ENCODE data around the gene LCN2.
A peak's percentile ranks its signal among the peaks of the same experiment; 100 is the strongest.

DNA sequence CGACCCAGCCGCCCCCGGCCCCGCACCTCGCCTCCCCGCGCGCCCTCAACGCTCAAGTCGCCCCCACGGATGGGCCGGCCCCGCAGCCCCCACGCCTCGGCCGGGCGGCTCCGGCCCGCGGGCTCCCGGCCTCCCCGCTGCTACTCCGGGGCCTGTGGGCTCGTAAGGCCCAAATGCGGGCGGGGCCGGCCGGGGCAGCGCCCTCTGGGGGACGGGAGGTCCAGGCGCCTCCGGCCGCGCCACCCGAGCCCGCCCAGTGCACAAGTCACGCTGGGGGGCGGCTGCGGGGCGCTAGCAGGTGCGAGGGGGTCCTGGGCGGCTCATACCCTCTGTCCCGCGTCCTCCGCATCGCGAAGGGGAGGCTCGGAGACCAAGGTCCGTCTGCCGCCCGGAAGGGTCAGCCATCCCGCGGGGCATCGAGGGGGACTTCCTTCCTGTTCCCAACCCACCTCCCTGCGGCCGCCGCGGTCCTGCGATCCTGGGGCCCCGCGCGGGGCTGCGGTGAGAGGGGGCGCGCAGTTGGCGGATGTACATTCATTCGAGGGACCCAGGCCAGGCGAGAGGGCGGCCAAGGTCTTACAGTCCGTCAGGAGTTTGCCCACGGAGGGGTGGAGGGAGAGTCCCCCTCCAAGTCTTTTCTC, 42.3 kb downstream of the LCN2 start, which contains the start of gene CIZ1:
- no peak for TF ChIP-seq JUN (CRISPR knock-in tag; IDR thresholded peaks at IDR 0.05)
- no peak for TF ChIP-seq ZNF121 (CRISPR knock-in tag; IDR thresholded peaks at IDR 0.05)
- TF ChIP-seq, protein P1, sequence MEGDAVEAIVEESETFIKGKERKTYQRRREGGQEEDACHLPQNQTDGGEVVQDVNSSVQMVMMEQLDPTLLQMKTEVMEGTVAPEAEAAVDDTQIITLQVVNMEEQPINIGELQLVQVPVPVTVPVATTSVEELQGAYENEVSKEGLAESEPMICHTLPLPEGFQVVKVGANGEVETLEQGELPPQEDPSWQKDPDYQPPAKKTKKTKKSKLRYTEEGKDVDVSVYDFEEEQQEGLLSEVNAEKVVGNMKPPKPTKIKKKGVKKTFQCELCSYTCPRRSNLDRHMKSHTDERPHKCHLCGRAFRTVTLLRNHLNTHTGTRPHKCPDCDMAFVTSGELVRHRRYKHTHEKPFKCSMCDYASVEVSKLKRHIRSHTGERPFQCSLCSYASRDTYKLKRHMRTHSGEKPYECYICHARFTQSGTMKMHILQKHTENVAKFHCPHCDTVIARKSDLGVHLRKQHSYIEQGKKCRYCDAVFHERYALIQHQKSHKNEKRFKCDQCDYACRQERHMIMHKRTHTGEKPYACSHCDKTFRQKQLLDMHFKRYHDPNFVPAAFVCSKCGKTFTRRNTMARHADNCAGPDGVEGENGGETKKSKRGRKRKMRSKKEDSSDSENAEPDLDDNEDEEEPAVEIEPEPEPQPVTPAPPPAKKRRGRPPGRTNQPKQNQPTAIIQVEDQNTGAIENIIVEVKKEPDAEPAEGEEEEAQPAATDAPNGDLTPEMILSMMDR (IDR thresholded peaks at IDR 0.05) = peak; percentile 40; the same call in 1 of the 2 replicates
- TF ChIP-seq, protein P2, sequence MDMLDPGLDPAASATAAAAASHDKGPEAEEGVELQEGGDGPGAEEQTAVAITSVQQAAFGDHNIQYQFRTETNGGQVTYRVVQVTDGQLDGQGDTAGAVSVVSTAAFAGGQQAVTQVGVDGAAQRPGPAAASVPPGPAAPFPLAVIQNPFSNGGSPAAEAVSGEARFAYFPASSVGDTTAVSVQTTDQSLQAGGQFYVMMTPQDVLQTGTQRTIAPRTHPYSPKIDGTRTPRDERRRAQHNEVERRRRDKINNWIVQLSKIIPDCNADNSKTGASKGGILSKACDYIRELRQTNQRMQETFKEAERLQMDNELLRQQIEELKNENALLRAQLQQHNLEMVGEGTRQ (CRISPR knock-in tag; IDR thresholded peaks at IDR 0.05) = no peak
- no peak for TF ChIP-seq FOXJ3 (CRISPR knock-in tag; IDR thresholded peaks at IDR 0.05; ENCODE audit: borderline replicate concordance)
- TF ChIP-seq, protein P3, sequence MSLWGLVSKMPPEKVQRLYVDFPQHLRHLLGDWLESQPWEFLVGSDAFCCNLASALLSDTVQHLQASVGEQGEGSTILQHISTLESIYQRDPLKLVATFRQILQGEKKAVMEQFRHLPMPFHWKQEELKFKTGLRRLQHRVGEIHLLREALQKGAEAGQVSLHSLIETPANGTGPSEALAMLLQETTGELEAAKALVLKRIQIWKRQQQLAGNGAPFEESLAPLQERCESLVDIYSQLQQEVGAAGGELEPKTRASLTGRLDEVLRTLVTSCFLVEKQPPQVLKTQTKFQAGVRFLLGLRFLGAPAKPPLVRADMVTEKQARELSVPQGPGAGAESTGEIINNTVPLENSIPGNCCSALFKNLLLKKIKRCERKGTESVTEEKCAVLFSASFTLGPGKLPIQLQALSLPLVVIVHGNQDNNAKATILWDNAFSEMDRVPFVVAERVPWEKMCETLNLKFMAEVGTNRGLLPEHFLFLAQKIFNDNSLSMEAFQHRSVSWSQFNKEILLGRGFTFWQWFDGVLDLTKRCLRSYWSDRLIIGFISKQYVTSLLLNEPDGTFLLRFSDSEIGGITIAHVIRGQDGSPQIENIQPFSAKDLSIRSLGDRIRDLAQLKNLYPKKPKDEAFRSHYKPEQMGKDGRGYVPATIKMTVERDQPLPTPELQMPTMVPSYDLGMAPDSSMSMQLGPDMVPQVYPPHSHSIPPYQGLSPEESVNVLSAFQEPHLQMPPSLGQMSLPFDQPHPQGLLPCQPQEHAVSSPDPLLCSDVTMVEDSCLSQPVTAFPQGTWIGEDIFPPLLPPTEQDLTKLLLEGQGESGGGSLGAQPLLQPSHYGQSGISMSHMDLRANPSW (CRISPR knock-in tag; conservative IDR thresholded peaks at IDR 0.05; ENCODE audit: low read depth) = no peak
- TF ChIP-seq, protein P4, sequence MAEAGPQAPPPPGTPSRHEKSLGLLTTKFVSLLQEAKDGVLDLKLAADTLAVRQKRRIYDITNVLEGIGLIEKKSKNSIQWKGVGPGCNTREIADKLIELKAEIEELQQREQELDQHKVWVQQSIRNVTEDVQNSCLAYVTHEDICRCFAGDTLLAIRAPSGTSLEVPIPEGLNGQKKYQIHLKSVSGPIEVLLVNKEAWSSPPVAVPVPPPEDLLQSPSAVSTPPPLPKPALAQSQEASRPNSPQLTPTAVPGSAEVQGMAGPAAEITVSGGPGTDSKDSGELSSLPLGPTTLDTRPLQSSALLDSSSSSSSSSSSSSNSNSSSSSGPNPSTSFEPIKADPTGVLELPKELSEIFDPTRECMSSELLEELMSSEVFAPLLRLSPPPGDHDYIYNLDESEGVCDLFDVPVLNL (CRISPR knock-in tag; IDR thresholded peaks at IDR 0.05; ENCODE audit: borderline replicate concordance, low read depth) = peak; percentile 16; the same call in 1 of the 2 replicates
- TF ChIP-seq, protein P5, sequence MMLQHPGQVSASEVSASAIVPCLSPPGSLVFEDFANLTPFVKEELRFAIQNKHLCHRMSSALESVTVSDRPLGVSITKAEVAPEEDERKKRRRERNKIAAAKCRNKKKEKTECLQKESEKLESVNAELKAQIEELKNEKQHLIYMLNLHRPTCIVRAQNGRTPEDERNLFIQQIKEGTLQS (CRISPR knock-in tag; conservative IDR thresholded peaks at IDR 0.05) = no peak
- TF ChIP-seq, protein P6, sequence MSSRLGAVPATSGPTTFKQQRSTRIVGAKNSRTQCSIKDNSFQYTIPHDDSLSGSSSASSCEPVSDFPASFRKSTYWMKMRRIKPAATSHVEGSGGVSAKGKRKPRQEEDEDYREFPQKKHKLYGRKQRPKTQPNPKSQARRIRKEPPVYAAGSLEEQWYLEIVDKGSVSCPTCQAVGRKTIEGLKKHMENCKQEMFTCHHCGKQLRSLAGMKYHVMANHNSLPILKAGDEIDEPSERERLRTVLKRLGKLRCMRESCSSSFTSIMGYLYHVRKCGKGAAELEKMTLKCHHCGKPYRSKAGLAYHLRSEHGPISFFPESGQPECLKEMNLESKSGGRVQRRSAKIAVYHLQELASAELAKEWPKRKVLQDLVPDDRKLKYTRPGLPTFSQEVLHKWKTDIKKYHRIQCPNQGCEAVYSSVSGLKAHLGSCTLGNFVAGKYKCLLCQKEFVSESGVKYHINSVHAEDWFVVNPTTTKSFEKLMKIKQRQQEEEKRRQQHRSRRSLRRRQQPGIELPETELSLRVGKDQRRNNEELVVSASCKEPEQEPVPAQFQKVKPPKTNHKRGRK (CRISPR knock-in tag; IDR thresholded peaks at IDR 0.05; ENCODE audit: borderline replicate concordance) = no peak

Measured in WTC11 (cell line).